Vagina (tissue), 2 donors: ENCODE measurements around the gene NLRP1.

ENCODE experiments used
- POLR2A ChIP-seq, 2 donors: fragments of 450-650 bp; IDR thresholded peaks; one replicate each; pipeline ENCODE4 v1.6.1; 2017; ENCODE audit warnings: antibody characterized with exemption in 2 of 2, mild to moderate bottlenecking in 2 of 2, moderate library complexity in 2 of 2
- POLR2AphosphoS5 ChIP-seq, 2 donors: sonication (generic); formaldehyde crosslinking; IDR thresholded peaks; one replicate each; pipeline ENCODE4 v1.9.0; 2017; ENCODE audit warnings: antibody characterized with exemption in 2 of 2, mild to moderate bottlenecking in 2 of 2, low read depth in 1 of 2; ENCODE audit not compliant: insufficient read depth in 1 of 2
- TF ChIP-seq, protein P1 (sequence below), 3 experiments: fragments of 450-650 bp in 2 of 3; fragments of 200-600 bp in 1 of 3; sonication (generic) in 1 of 3; IDR thresholded peaks; one replicate each; pipeline ENCODE4 v1.5.1; 2017 to 2019; ENCODE audit warnings: antibody characterized with exemption in 3 of 3, mild to moderate bottlenecking in 2 of 3, moderate library complexity in 2 of 3

DNA sequence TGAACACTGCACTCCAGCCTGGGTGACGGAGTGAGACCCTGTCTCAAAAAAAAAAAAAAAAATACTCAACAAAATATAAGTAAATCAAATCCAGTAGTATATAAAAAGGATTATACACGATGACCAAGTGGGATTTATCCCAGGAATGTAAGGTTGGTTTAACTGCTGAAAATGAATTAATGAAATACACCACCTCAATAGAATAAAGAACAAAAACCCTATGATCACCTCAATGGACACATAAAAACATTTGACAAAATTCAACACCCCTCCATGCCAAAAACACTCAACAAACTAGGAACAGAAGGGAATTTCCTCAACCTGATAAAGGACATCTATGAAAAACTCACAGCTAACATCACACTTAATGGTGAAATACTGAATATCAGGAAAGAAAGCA is 91.3 kb downstream of the NLRP1 start:
- TF ChIP-seq, protein P1, sequence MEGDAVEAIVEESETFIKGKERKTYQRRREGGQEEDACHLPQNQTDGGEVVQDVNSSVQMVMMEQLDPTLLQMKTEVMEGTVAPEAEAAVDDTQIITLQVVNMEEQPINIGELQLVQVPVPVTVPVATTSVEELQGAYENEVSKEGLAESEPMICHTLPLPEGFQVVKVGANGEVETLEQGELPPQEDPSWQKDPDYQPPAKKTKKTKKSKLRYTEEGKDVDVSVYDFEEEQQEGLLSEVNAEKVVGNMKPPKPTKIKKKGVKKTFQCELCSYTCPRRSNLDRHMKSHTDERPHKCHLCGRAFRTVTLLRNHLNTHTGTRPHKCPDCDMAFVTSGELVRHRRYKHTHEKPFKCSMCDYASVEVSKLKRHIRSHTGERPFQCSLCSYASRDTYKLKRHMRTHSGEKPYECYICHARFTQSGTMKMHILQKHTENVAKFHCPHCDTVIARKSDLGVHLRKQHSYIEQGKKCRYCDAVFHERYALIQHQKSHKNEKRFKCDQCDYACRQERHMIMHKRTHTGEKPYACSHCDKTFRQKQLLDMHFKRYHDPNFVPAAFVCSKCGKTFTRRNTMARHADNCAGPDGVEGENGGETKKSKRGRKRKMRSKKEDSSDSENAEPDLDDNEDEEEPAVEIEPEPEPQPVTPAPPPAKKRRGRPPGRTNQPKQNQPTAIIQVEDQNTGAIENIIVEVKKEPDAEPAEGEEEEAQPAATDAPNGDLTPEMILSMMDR (IDR thresholded peaks at IDR 0.05): no peak
- TF ChIP-seq POLR2A (IDR thresholded peaks at IDR 0.05): no peak
- TF ChIP-seq POLR2AphosphoS5 (IDR thresholded peaks at IDR 0.05; ENCODE audit: insufficient read depth in 1 of 2, low read depth in 1 of 2): no peak
